C4-2B (cell line): ENCODE results near the gene KDM4C.

Experiments used
- H3K27ac ChIP-seq: fragments of 450-650 bp; 2 replicates; pipeline ENCODE4 v1.5.1; 2017
- ZFX ChIP-seq: fragments of 450-650 bp; IDR thresholded peaks from 2 replicates; pipeline ENCODE4 v1.6.1; 2017
- TF ChIP-seq, protein P1 (sequence below): fragments of 450-650 bp; conservative IDR thresholded peaks from 2 replicates; pipeline ENCODE4 v1.5.1; 2017; ENCODE audit warnings: mild to moderate bottlenecking

The KDM4C gene

DNA sequence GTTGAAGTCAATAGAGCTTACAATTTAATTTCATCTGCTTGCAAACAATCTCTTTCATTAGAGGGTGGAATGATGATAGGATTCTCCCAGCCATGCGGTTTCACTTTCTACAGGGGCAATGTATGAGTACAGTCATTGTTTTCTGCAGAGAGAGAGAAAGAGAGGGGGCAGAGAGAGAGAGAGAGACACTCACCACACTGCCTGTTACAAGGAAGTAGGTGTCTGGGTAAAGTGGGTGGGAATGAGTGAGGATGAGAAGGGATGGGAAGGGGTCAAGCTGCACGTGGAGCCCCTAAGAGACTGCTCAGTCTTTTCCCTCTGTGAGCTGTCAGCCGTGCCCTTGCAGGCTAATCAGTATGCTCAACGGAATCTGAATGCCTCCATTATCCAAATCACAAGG is 454.3 kb downstream of the KDM4C start:
- no peak overlapping the region for H3K27ac ChIP-seq
- no peak for TF ChIP-seq ZFX
- TF ChIP-seq, protein P1, sequence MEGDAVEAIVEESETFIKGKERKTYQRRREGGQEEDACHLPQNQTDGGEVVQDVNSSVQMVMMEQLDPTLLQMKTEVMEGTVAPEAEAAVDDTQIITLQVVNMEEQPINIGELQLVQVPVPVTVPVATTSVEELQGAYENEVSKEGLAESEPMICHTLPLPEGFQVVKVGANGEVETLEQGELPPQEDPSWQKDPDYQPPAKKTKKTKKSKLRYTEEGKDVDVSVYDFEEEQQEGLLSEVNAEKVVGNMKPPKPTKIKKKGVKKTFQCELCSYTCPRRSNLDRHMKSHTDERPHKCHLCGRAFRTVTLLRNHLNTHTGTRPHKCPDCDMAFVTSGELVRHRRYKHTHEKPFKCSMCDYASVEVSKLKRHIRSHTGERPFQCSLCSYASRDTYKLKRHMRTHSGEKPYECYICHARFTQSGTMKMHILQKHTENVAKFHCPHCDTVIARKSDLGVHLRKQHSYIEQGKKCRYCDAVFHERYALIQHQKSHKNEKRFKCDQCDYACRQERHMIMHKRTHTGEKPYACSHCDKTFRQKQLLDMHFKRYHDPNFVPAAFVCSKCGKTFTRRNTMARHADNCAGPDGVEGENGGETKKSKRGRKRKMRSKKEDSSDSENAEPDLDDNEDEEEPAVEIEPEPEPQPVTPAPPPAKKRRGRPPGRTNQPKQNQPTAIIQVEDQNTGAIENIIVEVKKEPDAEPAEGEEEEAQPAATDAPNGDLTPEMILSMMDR, result no peak

DNA sequence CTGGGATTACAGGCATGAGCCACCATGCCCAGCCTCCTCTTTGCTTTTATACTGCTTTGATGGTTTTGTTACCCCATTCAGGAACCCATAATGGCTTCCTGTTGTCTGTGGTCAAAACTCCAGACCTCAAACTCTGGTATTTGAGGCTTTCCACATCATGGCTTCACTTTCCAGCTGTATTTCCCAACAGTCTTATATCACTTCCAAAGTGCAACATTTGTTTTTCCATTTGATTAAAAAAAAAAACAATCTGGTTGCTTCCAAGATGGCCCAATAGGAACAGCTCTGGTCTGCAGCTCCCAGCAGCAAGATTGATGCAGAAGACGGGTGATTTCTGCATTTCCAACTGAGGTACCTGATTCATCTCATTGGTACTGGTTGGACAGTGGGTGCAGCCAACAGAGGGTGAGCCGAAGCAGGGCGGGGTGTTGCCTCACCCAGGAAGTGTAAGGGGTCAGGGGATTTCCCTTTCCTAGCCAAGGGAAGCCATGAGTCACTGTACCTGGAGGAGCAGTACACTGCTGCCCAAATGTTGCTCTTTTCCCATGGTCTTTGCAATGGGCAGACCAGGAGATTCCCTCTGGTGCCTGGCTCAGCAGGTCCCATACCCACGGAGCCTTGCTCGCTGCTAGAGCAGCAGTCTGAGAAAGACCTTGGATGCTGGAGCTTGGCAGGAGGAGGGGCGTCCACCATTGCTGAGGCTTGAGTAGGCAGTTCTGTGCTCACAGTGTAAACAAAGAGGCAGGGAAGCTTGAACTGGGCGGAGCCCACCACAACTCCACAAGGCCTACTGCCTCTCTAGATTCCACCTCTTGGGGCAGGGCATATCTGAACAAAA is 458.4 kb downstream of the KDM4C start:
- H3K27ac ChIP-seq, result no peak overlapping the region
- TF ChIP-seq ZFX, result no peak
- TF ChIP-seq, protein P1, result no peak

DNA sequence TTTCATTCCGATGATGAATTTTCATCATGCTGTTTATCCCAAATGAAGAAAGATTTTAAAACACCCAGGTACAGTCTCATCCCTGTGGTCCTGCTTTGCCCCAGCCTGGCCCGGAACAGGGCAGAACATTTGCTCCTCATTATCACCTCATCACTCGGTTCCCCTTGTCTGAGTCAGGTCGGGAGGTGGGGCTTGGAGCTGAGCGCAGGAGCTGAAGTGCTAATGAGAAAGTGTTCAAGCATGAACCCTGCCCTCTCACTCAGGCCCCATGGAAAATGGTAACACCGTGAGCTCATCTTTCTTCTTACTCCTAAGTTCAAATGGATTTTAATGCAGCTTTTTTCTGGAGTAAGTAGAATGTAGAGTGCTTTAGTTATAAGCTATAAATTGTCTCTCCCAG is 466.2 kb downstream of the KDM4C start:
- no peak overlapping the region for H3K27ac ChIP-seq
- TF ChIP-seq ZFX, result no peak
- TF ChIP-seq, protein P1, result no peak
